Loucy (cell line): ENCODE data around the gene ESYT2.
A peak's percentile ranks its signal among the peaks of the same experiment; 100 is the strongest.

Experiments used
- H2AFZ ChIP-seq: fragments of 200-600 bp; sonication (generic); 2 replicates; pipeline ENCODE4 v1.6.0; 2016; ENCODE audit warnings: antibody characterized with exemption, mild to moderate bottlenecking, low read length, moderate library complexity
- H3F3A ChIP-seq: fragments of 200-600 bp; 2 replicates; pipeline ENCODE4 v1.6.0; 2016; ENCODE audit warnings: antibody characterized with exemption, low read depth, mild to moderate bottlenecking
- H3K27me3 ChIP-seq: fragments of 200-600 bp; sonication (generic); 2 replicates; pipeline ENCODE4 v1.6.1; 2014; ENCODE audit warnings: low read length, mild to moderate bottlenecking; ENCODE audit not compliant: insufficient read depth, poor library complexity, severe bottlenecking
- H3K36me3 ChIP-seq: fragments of 200-600 bp; sonication (generic); 2 replicates; pipeline ENCODE4 v1.6.1; 2016; ENCODE audit warnings: low read length; ENCODE audit not compliant: insufficient read depth
- H3K4me1 ChIP-seq: fragments of 200-600 bp; sonication (generic); 2 replicates; pipeline ENCODE4 v1.5.1; 2014; ENCODE audit warnings: low read length, mild to moderate bottlenecking; ENCODE audit not compliant: insufficient read depth, poor library complexity, severe bottlenecking
- H3K4me2 ChIP-seq: fragments of 200-600 bp; sonication (generic); 2 replicates; pipeline ENCODE4 v1.6.0; 2014; ENCODE audit warnings: antibody characterized with exemption, low read length, low read depth, mild to moderate bottlenecking; ENCODE audit not compliant: poor library complexity, severe bottlenecking
- H3K4me3 ChIP-seq: fragments of 200-600 bp; sonication (generic); 2 replicates; pipeline ENCODE4 v1.5.1; 2014; ENCODE audit warnings: low read length, mild to moderate bottlenecking, mixed read lengths; ENCODE audit not compliant: poor library complexity, severe bottlenecking
- H3K79me2 ChIP-seq: fragments of 200-600 bp; sonication (generic); 2 replicates; pipeline ENCODE4 v1.6.1; 2014; ENCODE audit warnings: low read length; ENCODE audit not compliant: insufficient read depth
- H3K9ac ChIP-seq: fragments of 200-600 bp; sonication (generic); 2 replicates; pipeline ENCODE4 v1.6.0; 2014; ENCODE audit warnings: mild to moderate bottlenecking, low read depth, low read length, moderate library complexity; ENCODE audit not compliant: poor library complexity, severe bottlenecking
- H3K9me2 ChIP-seq: fragments of 200-600 bp; sonication (generic); replicated peaks from 2 replicates; pipeline ENCODE4 v1.6.1; 2016; ENCODE audit warnings: low read depth, low read length, mixed read lengths
- H3K9me3 ChIP-seq: fragments of 200-600 bp; sonication (generic); 2 replicates; pipeline ENCODE4 v1.6.1; 2014; ENCODE audit warnings: mild to moderate bottlenecking, antibody characterized with exemption, low read length, low read depth; ENCODE audit not compliant: insufficient read depth
- H4K20me1 ChIP-seq: fragments of 200-600 bp; sonication (generic); 2 replicates; pipeline ENCODE4 v1.6.0; 2014; ENCODE audit warnings: antibody characterized with exemption, low read length, mild to moderate bottlenecking; ENCODE audit not compliant: insufficient read depth, poor library complexity, severe bottlenecking
- EZH2phosphoT487 ChIP-seq: fragments of 200-600 bp; IDR thresholded peaks from 2 replicates; pipeline ENCODE4 v1.6.1; 2018; ENCODE audit warnings: antibody characterized with exemption, mild to moderate bottlenecking, moderate library complexity, borderline replicate concordance
- TF ChIP-seq, protein P1 (sequence below): fragments of 200-600 bp; sonication (generic); conservative IDR thresholded peaks from 2 replicates; pipeline ENCODE4 v1.5.1; 2014; ENCODE audit warnings: mild to moderate bottlenecking, antibody characterized with exemption, low read length

The ESYT2 gene

DNA sequence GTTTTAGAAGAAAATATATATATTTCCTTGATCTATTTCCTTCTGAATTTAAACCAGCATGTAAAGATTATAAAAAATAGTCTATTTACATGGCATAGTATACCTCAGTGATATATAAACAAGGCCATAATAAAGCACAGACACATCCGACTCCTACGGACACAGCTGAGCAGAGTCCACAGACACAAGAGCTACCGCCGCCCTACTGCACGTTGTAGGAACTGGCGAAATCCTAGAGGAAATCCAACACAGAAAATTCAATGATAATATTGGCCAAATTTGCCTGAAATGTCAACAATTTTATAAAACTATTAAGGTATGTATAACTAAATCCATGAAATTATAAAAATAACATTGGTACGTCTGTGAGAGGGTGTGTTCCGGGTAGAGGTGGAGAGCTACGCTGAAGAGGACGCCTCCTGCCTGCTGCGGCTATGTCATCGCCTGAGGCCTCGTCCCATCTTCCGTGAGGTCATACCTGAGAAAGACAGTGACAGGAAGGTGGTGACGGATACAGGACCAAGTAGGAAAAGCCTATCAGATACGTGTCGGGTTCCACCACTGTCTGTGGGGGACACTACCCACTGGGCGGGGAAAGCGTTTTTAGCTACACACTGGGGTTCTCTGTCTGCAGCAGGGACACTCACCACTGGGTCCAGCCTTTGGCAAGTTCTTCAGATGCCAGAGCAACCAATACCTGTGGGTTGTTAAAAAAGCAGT, 95.4 kb downstream of the ESYT2 start:
- Histone ChIP-seq H3K9me3 (no peaks in the 10 kb centered on the region), H3K36me3 (peaks cover 60% of the 10 kb centered on the region; the same call in 1 of the 2 replicates), H3K27me3 (no peaks in the 10 kb centered on the region), H4K20me1 (no peaks in the 10 kb centered on the region), H3K4me2 (no peak overlapping the region), H3K4me1 (no peaks in the 10 kb centered on the region), H3K9ac (no peak overlapping the region), H3K79me2 (no peaks in the 10 kb centered on the region), H3K4me3 (no peak overlapping the region), H2AFZ (no peak overlapping the region), H3K9me2 (no peaks in the 10 kb centered on the region), H3F3A (peaks cover 2% of the 10 kb centered on the region; the same call in 1 of the 2 replicates)
- no peak for TF ChIP-seq EZH2phosphoT487
- TF ChIP-seq, protein P1, sequence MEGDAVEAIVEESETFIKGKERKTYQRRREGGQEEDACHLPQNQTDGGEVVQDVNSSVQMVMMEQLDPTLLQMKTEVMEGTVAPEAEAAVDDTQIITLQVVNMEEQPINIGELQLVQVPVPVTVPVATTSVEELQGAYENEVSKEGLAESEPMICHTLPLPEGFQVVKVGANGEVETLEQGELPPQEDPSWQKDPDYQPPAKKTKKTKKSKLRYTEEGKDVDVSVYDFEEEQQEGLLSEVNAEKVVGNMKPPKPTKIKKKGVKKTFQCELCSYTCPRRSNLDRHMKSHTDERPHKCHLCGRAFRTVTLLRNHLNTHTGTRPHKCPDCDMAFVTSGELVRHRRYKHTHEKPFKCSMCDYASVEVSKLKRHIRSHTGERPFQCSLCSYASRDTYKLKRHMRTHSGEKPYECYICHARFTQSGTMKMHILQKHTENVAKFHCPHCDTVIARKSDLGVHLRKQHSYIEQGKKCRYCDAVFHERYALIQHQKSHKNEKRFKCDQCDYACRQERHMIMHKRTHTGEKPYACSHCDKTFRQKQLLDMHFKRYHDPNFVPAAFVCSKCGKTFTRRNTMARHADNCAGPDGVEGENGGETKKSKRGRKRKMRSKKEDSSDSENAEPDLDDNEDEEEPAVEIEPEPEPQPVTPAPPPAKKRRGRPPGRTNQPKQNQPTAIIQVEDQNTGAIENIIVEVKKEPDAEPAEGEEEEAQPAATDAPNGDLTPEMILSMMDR, result peak; percentile 32

DNA sequence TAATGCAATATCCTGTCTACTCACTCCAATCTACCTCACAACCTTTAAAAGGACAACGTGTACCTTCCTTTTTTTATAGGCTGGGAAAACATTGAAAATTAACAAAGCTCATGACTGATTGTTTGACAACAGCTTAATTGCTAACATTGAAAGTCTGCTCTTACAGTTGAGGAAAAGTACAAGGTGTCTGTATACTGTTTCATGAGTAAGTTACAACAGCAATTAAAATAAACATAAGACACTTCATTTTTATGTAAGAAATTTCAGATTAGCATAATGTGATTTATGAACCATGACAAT, 96.1 kb downstream of the ESYT2 start:
- Histone ChIP-seq H3K9me2 (no peaks in the 10 kb centered on the region), H3K79me2 (no peaks in the 10 kb centered on the region), H2AFZ (no peak overlapping the region), H3K9me3 (no peaks in the 10 kb centered on the region), H4K20me1 (no peaks in the 10 kb centered on the region), H3K4me2 (no peak overlapping the region), H3F3A (peaks cover 2% of the 10 kb centered on the region; the same call in 1 of the 2 replicates), H3K4me1 (no peaks in the 10 kb centered on the region), H3K9ac (no peak overlapping the region), H3K36me3 (peaks cover 52% of the 10 kb centered on the region; the same call in 1 of the 2 replicates), H3K4me3 (no peak overlapping the region), H3K27me3 (no peaks in the 10 kb centered on the region)
- TF ChIP-seq, protein P1, result no peak
- TF ChIP-seq EZH2phosphoT487, result no peak

DNA sequence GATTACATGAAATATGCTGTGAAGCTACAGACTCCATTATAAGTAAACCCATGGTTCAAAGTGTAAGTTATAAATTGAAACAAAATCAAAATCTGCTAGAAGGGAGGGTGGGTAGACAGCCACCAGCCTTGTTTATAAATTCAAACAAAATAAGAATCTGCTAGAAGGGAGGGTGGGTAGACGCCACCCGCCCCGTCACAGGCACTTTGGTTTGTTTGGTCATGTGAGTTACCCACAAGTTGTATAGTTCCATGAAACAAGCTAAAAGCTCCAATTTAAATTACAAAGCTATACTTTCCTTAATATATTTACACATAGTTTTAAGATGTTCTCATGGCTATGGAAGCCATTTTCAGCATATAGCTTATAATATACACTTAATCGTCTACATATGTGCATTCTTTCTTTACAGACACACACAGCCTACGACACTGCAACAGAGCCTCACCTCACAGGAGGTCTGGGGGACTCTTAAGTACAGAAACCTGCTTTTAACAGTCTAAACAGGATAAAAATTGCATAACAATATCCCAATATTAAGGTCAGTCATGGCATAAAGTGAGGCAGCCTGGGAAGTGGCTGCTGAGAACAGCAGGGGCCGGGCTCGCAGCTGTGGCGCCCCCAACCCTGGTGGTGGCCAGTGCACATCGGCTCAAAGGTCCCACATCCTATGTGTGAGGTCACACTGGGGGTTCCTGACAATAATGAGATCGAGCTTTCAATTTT, 96.7 kb downstream of the ESYT2 start:
- no peak overlapping the region for H2AFZ ChIP-seq
- H3K4me3 ChIP-seq, result no peak overlapping the region
- no peaks in the 10 kb centered on the region for H4K20me1 ChIP-seq
- H3K4me2 ChIP-seq, result no peak overlapping the region
- H3K4me1 ChIP-seq, result no peaks in the 10 kb centered on the region
- H3K27me3 ChIP-seq, result no peaks in the 10 kb centered on the region
- no peaks in the 10 kb centered on the region for H3K9me3 ChIP-seq
- no peak for TF ChIP-seq EZH2phosphoT487
- TF ChIP-seq, protein P1, result 0 out of 2 replicates have a peak, but pooled peaks have one; percentile 10
- peaks cover 2% of the 10 kb centered on the region; the same call in 1 of the 2 replicates for H3F3A ChIP-seq
- no peaks in the 10 kb centered on the region for H3K9me2 ChIP-seq
- no peak overlapping the region for H3K9ac ChIP-seq
- H3K79me2 ChIP-seq, result no peaks in the 10 kb centered on the region
- H3K36me3 ChIP-seq, result peaks cover 47% of the 10 kb centered on the region; the same call in 1 of the 2 replicates
